OCI-LY1 (cell line): Measurements from ENCODE around the gene RBM43.

ENCODE experiments used
- EZH2 ChIP-seq: fragments of 200-600 bp; sonication (generic), shearing (Covaris generic); IDR thresholded peaks from 2 replicates; pipeline ENCODE4 v1.8.0; 2017; ENCODE audit warnings: borderline replicate concordance, mixed run types, mild to moderate bottlenecking, antibody characterized with exemption, low read length, moderate library complexity, mixed read lengths
- TF ChIP-seq, protein P1 (sequence below): fragments of 200-600 bp; sonication (generic), shearing (Covaris generic); IDR thresholded peaks from 2 replicates; pipeline ENCODE4 v1.5.1; 2017; ENCODE audit warnings: mild to moderate bottlenecking, antibody characterized with exemption, low read length, moderate library complexity, mixed read lengths

DNA sequence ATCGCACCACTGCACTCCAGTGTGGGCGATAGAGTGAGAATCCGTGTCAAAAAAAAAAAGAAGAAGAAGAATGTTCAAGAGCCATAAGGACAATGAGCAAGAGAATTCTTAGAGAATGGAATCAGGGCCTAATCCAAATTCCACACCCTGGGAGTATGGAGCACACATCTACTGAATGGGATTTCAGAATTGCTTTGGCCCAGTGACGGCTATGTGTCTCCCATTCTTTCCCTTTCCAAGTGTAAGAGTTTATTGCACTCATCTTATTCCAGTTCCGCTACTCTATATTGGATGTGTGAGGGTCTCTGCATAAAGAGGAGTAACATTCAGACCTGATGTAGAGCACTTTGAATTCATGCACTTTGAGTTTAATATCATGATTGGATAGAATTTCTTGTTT is 5.9 kb upstream of the RBM43 start:
- TF ChIP-seq, protein P1, sequence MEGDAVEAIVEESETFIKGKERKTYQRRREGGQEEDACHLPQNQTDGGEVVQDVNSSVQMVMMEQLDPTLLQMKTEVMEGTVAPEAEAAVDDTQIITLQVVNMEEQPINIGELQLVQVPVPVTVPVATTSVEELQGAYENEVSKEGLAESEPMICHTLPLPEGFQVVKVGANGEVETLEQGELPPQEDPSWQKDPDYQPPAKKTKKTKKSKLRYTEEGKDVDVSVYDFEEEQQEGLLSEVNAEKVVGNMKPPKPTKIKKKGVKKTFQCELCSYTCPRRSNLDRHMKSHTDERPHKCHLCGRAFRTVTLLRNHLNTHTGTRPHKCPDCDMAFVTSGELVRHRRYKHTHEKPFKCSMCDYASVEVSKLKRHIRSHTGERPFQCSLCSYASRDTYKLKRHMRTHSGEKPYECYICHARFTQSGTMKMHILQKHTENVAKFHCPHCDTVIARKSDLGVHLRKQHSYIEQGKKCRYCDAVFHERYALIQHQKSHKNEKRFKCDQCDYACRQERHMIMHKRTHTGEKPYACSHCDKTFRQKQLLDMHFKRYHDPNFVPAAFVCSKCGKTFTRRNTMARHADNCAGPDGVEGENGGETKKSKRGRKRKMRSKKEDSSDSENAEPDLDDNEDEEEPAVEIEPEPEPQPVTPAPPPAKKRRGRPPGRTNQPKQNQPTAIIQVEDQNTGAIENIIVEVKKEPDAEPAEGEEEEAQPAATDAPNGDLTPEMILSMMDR: no peak
- TF ChIP-seq EZH2: no peak
